ENCODE measurements around the gene ADO.
"Not testable (repeated sequence)": the region's sequence is repeated elsewhere in the genome, so short reads cannot be mapped to it uniquely, and the experiment has no call there.

The ADO gene

GRCh38 chr10:62804356-62805230, at the start of gene ADO:
Gene ADO, plus strand, starts transcription at chr10:62804720. Its CDS starts 340 bp downstream, at chr10:62805060.
- DNase-seq: peak; percentile 94

GRCh38 chr10:62754963-62755362, 49.6 kb upstream of the ADO start:
- DNase-seq: no peak

GRCh38 chr10:62755662-62756653, 48.6 kb upstream of the ADO start:
- no peak for DNase-seq

GRCh38 chr10:62759599-62760175, 44.8 kb upstream of the ADO start:
- DNase-seq: no peak

GRCh38 chr10:62760401-62760800, 44.1 kb upstream of the ADO start:
- no peak for DNase-seq

- no peak for DNase-seq
Observed at GRCh38 chr10:62761115-62761514, 43.4 kb upstream of the ADO start.

- DNase-seq: no peak
Observed at GRCh38 chr10:62763155-62763554, 41.4 kb upstream of the ADO start.

GRCh38 chr10:62764011-62764410, 40.5 kb upstream of the ADO start:
- DNase-seq: no peak

GRCh38 chr10:62765726-62766125, 38.8 kb upstream of the ADO start:
- DNase-seq: no peak

GRCh38 chr10:62766386-62766785, 38.1 kb upstream of the ADO start:
- DNase-seq: no peak

GRCh38 chr10:62769574-62770242, 34.8 kb upstream of the ADO start:
- peak; percentile 16 for DNase-seq

- no peak for DNase-seq
Observed at GRCh38 chr10:62772186-62772974, 32.1 kb upstream of the ADO start.

- DNase-seq: no peak
Observed at GRCh38 chr10:62778125-62778524, 26.4 kb upstream of the ADO start.

GRCh38 chr10:62779487-62780248, 24.9 kb upstream of the ADO start:
- DNase-seq: no peak

GRCh38 chr10:62784537-62784936, 20.0 kb upstream of the ADO start:
- DNase-seq: not testable (repeated sequence)

- DNase-seq: not testable (repeated sequence)
Observed at GRCh38 chr10:62788285-62788684, 16.2 kb upstream of the ADO start.

- DNase-seq: no peak
Observed at GRCh38 chr10:62788861-62789467, 15.6 kb upstream of the ADO start.

- DNase-seq: no peak
Observed at GRCh38 chr10:62790019-62790555, 14.4 kb upstream of the ADO start.

- DNase-seq: no peak
Observed at GRCh38 chr10:62790571-62790970, 13.9 kb upstream of the ADO start.

- DNase-seq: no peak
Observed at GRCh38 chr10:62792261-62792660, 12.3 kb upstream of the ADO start.

All from midbrain (tissue), 1 donor.